DMS53 (cell line): ENCODE measurements around the gene REN.

Source experiments
- DNase-seq: peaks from one replicate; lab custom pipeline; 2025; lab: John Stamatoyannopoulos, UW

The REN gene

GRCh38 chr1:204131978-204132377 is 34.2 kb downstream of the REN start:
- DNase-seq, result no peak

- DNase-seq, result peak; percentile 77
Observed at GRCh38 chr1:204130981-204131892, 34.9 kb downstream of the REN start.

- DNase-seq, result peak; percentile 99
Observed at GRCh38 chr1:204130178-204130577, 36.0 kb downstream of the REN start.

- peak; percentile 92 for DNase-seq
Observed at GRCh38 chr1:204128964-204129896, 36.9 kb downstream of the REN start.

- no peak for DNase-seq
Observed at GRCh38 chr1:204128464-204128963, 37.6 kb downstream of the REN start.

GRCh38 chr1:204127597-204128242 is 38.4 kb downstream of the REN start:
- DNase-seq, result peak; percentile 92

- no peak for DNase-seq
Observed at GRCh38 chr1:204126956-204127355, 39.2 kb downstream of the REN start.

GRCh38 chr1:204126386-204126785 is 39.8 kb downstream of the REN start:
- no peak for DNase-seq

- no peak for DNase-seq
Observed at GRCh38 chr1:204125759-204126351, 40.3 kb downstream of the REN start.

GRCh38 chr1:204124639-204125038 is 41.5 kb downstream of the REN start:
- DNase-seq, result no peak

- peak; percentile 45 for DNase-seq
Observed at GRCh38 chr1:204123376-204123775, 42.8 kb downstream of the REN start.

GRCh38 chr1:204121840-204122555 is 44.1 kb downstream of the REN start:
- no peak for DNase-seq

GRCh38 chr1:204116539-204116938 is 49.6 kb downstream of the REN start:
- DNase-seq, result no peak

- DNase-seq, result no peak
Observed at GRCh38 chr1:204115116-204115515, 51.0 kb downstream of the REN start.

- DNase-seq, result no peak
Observed at GRCh38 chr1:204114606-204115005, 51.5 kb downstream of the REN start.

GRCh38 chr1:204113896-204114295 is 52.2 kb downstream of the REN start:
- peak; percentile 24 for DNase-seq

- DNase-seq, result no peak
Observed at GRCh38 chr1:204112876-204113730, 53.0 kb downstream of the REN start.

GRCh38 chr1:204110894-204111633 is 55.1 kb downstream of the REN start:
- peak; percentile 85 for DNase-seq
